Stimulated activated CD4-positive, alpha-beta T cell treated with anti-CD3 and anti-CD28 coated beads, Interleukin-4, amount 100 ng/mL, for 4 hours (primary cell): Measurements from ENCODE around the gene DUOX2.
"Not testable (repeated sequence)": the region's sequence is repeated elsewhere in the genome, so short reads cannot be mapped to it uniquely, and the experiment has no call there.

Experiments used
- DNase-seq, 2 experiments: peaks; one replicate each; pipeline ENCODE4 v3.0.0-alpha.2; 2020

The DUOX2 gene

GRCh38 chr15:45064386-45064785, 49.6 kb downstream of the DUOX2 start:
- DNase-seq = no peak

GRCh38 chr15:45062301-45062700, 51.7 kb downstream of the DUOX2 start:
- DNase-seq = not testable (repeated sequence)

GRCh38 chr15:45058690-45059675, 55.0 kb downstream of the DUOX2 start:
- DNase-seq = not testable (repeated sequence)

- not testable (repeated sequence) for DNase-seq
These were observed 61.3 kb downstream of the DUOX2 start for GRCh38 chr15:45052676-45053075.

GRCh38 chr15:45050587-45050986, 63.4 kb downstream of the DUOX2 start:
- no peak for DNase-seq

GRCh38 chr15:45048794-45049631, 65.0 kb downstream of the DUOX2 start:
- no peak for DNase-seq

GRCh38 chr15:45048449-45048793, 65.6 kb downstream of the DUOX2 start:
- DNase-seq = not testable (repeated sequence)

- not testable (repeated sequence) for DNase-seq
These were observed 69.7 kb downstream of the DUOX2 start for GRCh38 chr15:45044270-45044669.

- not testable (repeated sequence) for DNase-seq
These were observed 71.1 kb downstream of the DUOX2 start for GRCh38 chr15:45042859-45043258.
